Calu3 (cell line): ENCODE results near the gene ABL1. TPM values are rescaled to one million over a fixed set of nuclear protein-coding genes. Genes with fewer than 3 reads are reported as not detected.

ENCODE experiments used
- BruUV-seq: library from RNA; stranded (reverse); fragments of 400-500 nt; replicated peaks from 2 replicates; lab custom pipeline; 2021; lab: Mats Ljungman, UMichigan
- CTCF ChIA-PET: fragments of 300-600 bp; sonication (Branson Sonifier 250); formaldehyde crosslinking; loops from one replicate; lab custom pipeline; 2022; ENCODE audit warnings: antibody characterized with exemption; lab: Charles Lee
- DNase-seq: peaks from one replicate; pipeline ENCODE4 v3.0.0; 2022
- H3K27ac Mint-ChIP-seq: one replicate; pipeline ENCODE4 v1.8.0; 2022; ENCODE audit warnings: mixed read lengths; ENCODE audit not compliant: unreplicated experiment
- H3K27me3 Mint-ChIP-seq: one replicate; pipeline ENCODE4 v1.8.0; 2022; ENCODE audit warnings: mixed read lengths; ENCODE audit not compliant: unreplicated experiment
- H3K36me3 Mint-ChIP-seq: one replicate; pipeline ENCODE4 v1.8.0; 2022; ENCODE audit warnings: mild to moderate bottlenecking, moderate library complexity, mixed read lengths; ENCODE audit not compliant: insufficient read depth, unreplicated experiment
- H3K4me1 Mint-ChIP-seq: one replicate; pipeline ENCODE4 v1.8.0; 2022; ENCODE audit warnings: mild to moderate bottlenecking, low read depth, mixed read lengths; ENCODE audit not compliant: unreplicated experiment
- H3K4me3 Mint-ChIP-seq: one replicate; pipeline ENCODE4 v1.8.0; 2022; ENCODE audit warnings: mild to moderate bottlenecking, low read depth, moderate library complexity, mixed read lengths; ENCODE audit not compliant: unreplicated experiment
- H3K9me3 Mint-ChIP-seq: one replicate; pipeline ENCODE4 v1.8.0; 2022; ENCODE audit warnings: low read depth, mixed read lengths; ENCODE audit not compliant: unreplicated experiment
- intact Hi-C: fragments of 100-400 bp; cut with micrococcal nuclease; formaldehyde crosslinking; loops from one replicate; pipeline ENCODE4 v1.10.0; 2022; ENCODE audit not compliant: unreplicated experiment
- total RNA-seq: library from RNA; stranded (reverse); gene quantifications from 2 replicates; pipeline ENCODE4 v1.2.3, GENCODE V29; 2022
- TF ChIP-seq, protein P1 (sequence below): fragments of 200-600 bp; IDR thresholded peaks from one replicate; pipeline ENCODE4 v1.8.0; 2022; ENCODE audit warnings: antibody characterized with exemption; ENCODE audit not compliant: unreplicated experiment

Gene ABL1
- total RNA-seq, 1 experiment from 2014 or later, result 30.0 TPM

DNA sequence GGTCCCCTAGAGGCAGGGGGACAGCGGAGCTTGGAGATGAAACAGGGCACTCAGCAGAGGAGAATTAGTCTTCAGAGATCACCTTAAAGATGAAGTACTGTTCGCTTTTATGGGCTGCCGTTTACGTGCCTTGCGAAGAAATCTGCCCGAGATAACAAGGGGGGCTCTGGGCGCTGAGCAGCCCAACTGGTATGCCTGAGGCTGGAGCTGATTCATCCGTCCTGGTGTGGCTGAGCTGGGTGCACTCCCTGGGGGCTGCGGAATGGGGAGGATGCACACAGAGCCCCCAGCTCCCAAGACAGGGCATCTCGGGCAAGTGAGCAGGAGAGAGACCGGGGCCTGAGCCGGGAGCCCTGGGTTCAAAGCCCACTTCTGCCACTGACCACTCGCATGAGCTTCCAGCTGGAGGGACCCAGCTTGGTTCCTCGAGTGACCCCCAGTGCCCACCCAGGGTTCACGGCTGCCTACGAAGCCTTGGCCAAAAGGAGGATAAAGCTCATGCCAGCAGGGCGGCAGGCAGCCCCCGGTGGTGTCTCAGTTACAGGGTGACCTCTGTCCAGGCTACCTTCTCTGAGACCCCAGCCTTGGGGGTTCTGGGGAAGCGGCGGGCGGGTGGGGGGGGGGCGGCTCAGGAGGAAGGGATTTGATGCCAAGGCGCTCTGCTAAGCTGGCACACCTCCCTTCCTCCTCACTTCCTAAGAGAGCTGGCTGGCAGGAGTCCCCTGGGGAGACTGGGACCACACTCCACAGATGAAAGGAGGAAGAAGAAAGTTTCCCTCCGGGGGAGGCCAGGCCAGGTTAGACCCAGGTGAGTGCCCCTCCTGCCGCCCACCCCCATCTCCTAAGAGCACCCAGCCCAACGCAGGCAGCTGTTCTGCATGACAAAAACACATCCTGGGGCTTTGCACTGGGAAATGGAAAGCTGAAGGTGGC lies 98.3 kb downstream of the ABL1 start:
- no peak overlapping the region for H3K4me3 Mint-ChIP-seq
- H3K4me1 Mint-ChIP-seq, result peaks cover 26% of the 10 kb centered on the region
- no peak overlapping the region for H3K27ac Mint-ChIP-seq
- H3K9me3 Mint-ChIP-seq, result no peaks in the 10 kb centered on the region
- no peak for DNase-seq
- no TSS peak for BruUV-seq
- TF ChIP-seq, protein P1, sequence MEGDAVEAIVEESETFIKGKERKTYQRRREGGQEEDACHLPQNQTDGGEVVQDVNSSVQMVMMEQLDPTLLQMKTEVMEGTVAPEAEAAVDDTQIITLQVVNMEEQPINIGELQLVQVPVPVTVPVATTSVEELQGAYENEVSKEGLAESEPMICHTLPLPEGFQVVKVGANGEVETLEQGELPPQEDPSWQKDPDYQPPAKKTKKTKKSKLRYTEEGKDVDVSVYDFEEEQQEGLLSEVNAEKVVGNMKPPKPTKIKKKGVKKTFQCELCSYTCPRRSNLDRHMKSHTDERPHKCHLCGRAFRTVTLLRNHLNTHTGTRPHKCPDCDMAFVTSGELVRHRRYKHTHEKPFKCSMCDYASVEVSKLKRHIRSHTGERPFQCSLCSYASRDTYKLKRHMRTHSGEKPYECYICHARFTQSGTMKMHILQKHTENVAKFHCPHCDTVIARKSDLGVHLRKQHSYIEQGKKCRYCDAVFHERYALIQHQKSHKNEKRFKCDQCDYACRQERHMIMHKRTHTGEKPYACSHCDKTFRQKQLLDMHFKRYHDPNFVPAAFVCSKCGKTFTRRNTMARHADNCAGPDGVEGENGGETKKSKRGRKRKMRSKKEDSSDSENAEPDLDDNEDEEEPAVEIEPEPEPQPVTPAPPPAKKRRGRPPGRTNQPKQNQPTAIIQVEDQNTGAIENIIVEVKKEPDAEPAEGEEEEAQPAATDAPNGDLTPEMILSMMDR, result no peak
- intact Hi-C loops, result no loop called here
- H3K27me3 Mint-ChIP-seq, result peaks cover 46% of the 10 kb centered on the region
- CTCF ChIA-PET, result interaction anchor here (0.6 to 0.7 kb wide), 2 partner anchors 28 to 522 kb away, joined by 3 read pairs; no protein-coding TSS in a partner anchor
- H3K36me3 Mint-ChIP-seq, result no peaks in the 10 kb centered on the region

DNA sequence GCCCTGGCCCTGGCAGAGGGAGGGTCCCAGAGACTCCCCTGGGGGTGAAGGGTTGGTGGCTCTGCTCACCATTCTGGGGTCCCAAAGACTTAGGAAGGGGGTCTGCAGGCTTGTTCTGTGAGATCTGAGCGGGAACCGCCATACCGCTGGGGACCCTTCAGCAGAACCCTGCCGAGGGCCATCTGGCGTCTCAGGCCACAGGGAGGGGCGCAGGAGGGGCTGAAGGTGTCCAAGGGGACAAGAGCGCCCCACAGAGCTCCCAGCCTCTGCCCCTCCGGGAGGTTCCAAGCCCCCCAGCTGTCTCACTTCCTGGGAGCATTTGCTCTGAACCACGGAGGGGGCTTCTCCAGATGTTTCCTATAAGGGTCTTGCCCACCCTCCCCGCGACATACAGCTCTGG lies 99.2 kb downstream of the ABL1 start:
- DNase-seq, result no peak
- Mint-ChIP-seq H3K4me3 (no peak overlapping the region), H3K36me3 (peaks cover 6% of the 10 kb centered on the region), H3K27ac (no peak overlapping the region), H3K9me3 (no peaks in the 10 kb centered on the region), H3K4me1 (peaks cover 25% of the 10 kb centered on the region), H3K27me3 (peaks cover 55% of the 10 kb centered on the region)
- CTCF ChIA-PET, result interaction anchor here (0.7 kb wide), 1 partner anchor 29 kb away, joined by 3 read pairs; no protein-coding TSS in a partner anchor
- TF ChIP-seq, protein P1, result no peak
- no TSS peak for BruUV-seq
- intact Hi-C loops, result no loop called here

DNA sequence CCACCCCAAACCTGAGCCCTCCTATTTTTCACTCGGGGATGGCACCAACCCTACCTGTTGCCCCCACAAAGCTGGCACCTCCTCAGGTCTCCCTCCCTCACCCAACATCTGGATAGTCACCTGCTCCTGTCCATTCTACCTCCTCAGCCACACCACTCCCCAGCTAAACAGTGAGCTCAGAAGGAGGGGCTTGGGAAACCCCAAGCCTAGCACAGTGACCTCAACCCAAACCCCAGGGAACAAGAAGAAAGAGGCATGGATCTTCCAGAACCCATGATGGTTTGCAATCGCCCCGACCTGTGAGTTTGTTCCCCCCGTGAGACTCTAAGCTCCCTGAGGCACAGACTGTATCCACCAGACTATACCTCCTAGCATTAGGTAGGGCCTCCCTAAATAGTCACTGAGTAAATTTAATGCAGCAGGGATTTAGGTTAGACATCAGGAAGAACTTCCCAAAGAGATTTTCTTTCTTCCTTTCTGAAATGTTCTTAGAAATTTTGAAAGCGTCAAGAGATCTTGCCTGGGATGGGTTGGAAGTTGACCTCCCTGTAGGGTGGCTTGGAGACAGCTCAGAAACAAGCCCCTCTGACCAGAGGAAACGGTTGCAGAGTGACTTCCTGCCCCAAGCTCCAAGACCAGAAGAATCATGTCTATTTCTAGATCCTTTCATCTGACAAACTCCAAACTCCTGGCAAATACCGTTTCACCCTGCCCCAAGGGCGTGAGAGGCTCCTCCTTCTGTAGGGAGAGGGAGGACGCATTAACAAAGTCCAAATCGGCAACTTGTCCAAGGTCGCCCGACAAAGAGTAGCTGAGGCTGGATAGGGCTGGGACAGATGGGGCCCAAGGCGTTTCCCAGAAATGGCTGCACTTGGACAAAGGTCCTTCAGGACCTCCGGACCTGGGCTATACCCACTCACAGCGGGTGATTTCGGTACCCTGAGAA lies 99.9 kb downstream of the ABL1 start:
- CTCF ChIA-PET, result interaction anchor here (0.6 kb wide), 1 partner anchor 27 kb away, joined by 3 read pairs; no protein-coding TSS in a partner anchor
- no peak overlapping the region for H3K27ac Mint-ChIP-seq
- intact Hi-C loops, result no loop called here
- H3K4me1 Mint-ChIP-seq, result peaks cover 25% of the 10 kb centered on the region
- DNase-seq, result no peak
- BruUV-seq, result no TSS peak
- H3K4me3 Mint-ChIP-seq, result no peak overlapping the region
- H3K9me3 Mint-ChIP-seq, result no peaks in the 10 kb centered on the region
- TF ChIP-seq, protein P1, result no peak
- H3K36me3 Mint-ChIP-seq, result peaks cover 6% of the 10 kb centered on the region
- peaks cover 57% of the 10 kb centered on the region for H3K27me3 Mint-ChIP-seq

DNA sequence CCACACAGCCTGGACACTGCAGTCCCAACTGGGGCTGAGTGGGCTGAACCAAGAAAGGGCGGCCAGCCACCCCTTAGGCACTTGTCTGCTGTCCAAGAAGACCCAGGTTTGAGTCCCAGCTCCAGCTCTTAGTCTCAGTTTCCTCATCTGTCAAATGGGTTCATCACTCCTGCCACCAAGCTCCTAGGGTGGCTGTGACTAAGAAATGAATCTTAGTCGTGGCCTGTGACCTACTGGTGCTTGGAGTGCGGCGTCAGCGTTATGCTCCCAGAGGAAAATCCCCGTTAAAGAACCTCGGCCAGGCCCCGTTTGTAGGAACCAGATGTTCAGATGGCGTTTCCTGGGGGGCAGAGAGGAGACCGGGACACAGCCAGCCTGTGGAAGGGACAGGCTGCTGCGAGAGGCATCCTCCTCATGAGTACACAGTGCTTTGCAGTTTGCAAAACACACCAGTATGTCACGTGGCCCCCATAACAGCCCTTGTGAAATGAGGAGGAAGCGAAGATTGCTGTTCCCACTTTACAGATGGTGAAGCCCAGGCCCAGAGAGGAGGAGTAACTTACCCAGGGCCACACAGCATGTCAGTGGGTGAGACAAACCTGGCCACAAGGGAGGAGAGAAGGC lies 100.7 kb downstream of the ABL1 start:
- TF ChIP-seq, protein P1, result no peak
- intact Hi-C loops, result no loop called here
- peaks cover 64% of the 10 kb centered on the region for H3K27me3 Mint-ChIP-seq
- no peak for DNase-seq
- H3K36me3 Mint-ChIP-seq, result peaks cover 6% of the 10 kb centered on the region
- no peaks in the 10 kb centered on the region for H3K9me3 Mint-ChIP-seq
- H3K4me3 Mint-ChIP-seq, result no peak overlapping the region
- CTCF ChIA-PET, result interaction anchor here (0.6 kb wide), 1 partner anchor 28 kb away, joined by 3 read pairs; no protein-coding TSS in a partner anchor
- no TSS peak for BruUV-seq
- H3K4me1 Mint-ChIP-seq, result peaks cover 25% of the 10 kb centered on the region
- no peak overlapping the region for H3K27ac Mint-ChIP-seq
